PC-9 (cell line): ENCODE results near the gene COX18. TPM values are rescaled to one million over a fixed set of nuclear protein-coding genes. Genes with fewer than 3 reads are reported as not detected.
A peak's percentile ranks its signal among the peaks of the same experiment; 100 is the strongest.

Experiments used
- BruUV-seq: library from RNA; stranded (reverse); fragments of 400-500 nt; replicated peaks from 2 replicates; lab custom pipeline; 2021; lab: Mats Ljungman, UMichigan
- CTCF ChIA-PET: fragments of 300-600 bp; sonication (Branson Sonifier 250); formaldehyde crosslinking; loops from one replicate; lab custom pipeline; 2022; ENCODE audit warnings: antibody characterized with exemption; lab: Charles Lee
- POLR2A ChIA-PET: fragments of 300-600 bp; sonication (Branson Sonifier 250); formaldehyde crosslinking; loops from one replicate; lab custom pipeline; 2022; ENCODE audit warnings: antibody characterized with exemption; ENCODE audit not compliant: unreplicated experiment; lab: Charles Lee
- DNase-seq, 2 experiments: peaks; one replicate each; pipeline versions ENCODE4 v3.0.0 to v3.0.0-alpha.2; 2015 to 2022; ENCODE audit warnings: mixed read lengths in 1 of 2
- H2AFZ ChIP-seq: fragments of 200-600 bp; sonication (generic); 2 replicates; pipeline ENCODE4 v1.8.1; 2017; ENCODE audit warnings: antibody characterized with exemption
- H3F3A ChIP-seq: fragments of 200-600 bp; sonication (generic); 2 replicates; pipeline ENCODE4 v1.8.1; 2017; ENCODE audit warnings: antibody characterized with exemption, mild to moderate bottlenecking, low read depth; ENCODE audit not compliant: insufficient read depth
- H3K27ac ChIP-seq: fragments of 200-600 bp; sonication (generic); 2 replicates; pipeline ENCODE4 v1.6.1; 2016; ENCODE audit warnings: mixed run types
- H3K27me3 ChIP-seq: fragments of 200-600 bp; sonication (generic); 2 replicates; pipeline ENCODE4 v1.6.1; 2016; ENCODE audit warnings: low read depth, mixed run types; ENCODE audit not compliant: insufficient read depth
- H3K36me3 ChIP-seq: fragments of 200-600 bp; sonication (generic); 2 replicates; pipeline ENCODE4 v1.6.1; 2016; ENCODE audit warnings: low read depth, mixed run types
- H3K4me1 ChIP-seq: fragments of 200-600 bp; sonication (generic); replicated peaks from 2 replicates; pipeline ENCODE4 v1.6.1; 2016; ENCODE audit warnings: mixed run types; ENCODE audit not compliant: insufficient read depth
- H3K4me2 ChIP-seq: fragments of 200-600 bp; sonication (generic); 2 replicates; pipeline ENCODE4 v1.6.1; 2017; ENCODE audit warnings: mixed run types
- H3K4me3 ChIP-seq: fragments of 200-600 bp; sonication (generic); 2 replicates; pipeline ENCODE4 v1.6.1; 2016; ENCODE audit warnings: mixed run types
- H3K79me2 ChIP-seq: fragments of 200-600 bp; sonication (generic); 2 replicates; pipeline ENCODE4 v1.6.1; 2017; ENCODE audit warnings: low read depth, mixed run types
- H3K9me2 ChIP-seq: fragments of 200-600 bp; sonication (generic); 2 replicates; pipeline ENCODE4 v1.8.1; 2017; ENCODE audit warnings: mild to moderate bottlenecking; ENCODE audit not compliant: insufficient read depth
- H3K9me3 ChIP-seq: fragments of 200-600 bp; sonication (generic); 2 replicates; pipeline ENCODE4 v1.8.1; 2016; ENCODE audit warnings: low read depth; ENCODE audit not compliant: insufficient read depth
- H4K20me1 ChIP-seq: fragments of 200-600 bp; sonication (generic); 2 replicates; pipeline ENCODE4 v1.8.1; 2017; ENCODE audit not compliant: insufficient read depth
- CTCF ChIP-seq: fragments of 200-600 bp; sonication (generic); conservative IDR thresholded peaks from 2 replicates; pipeline ENCODE4 v1.6.1; 2017; ENCODE audit warnings: mixed run types, antibody characterized with exemption, mild to moderate bottlenecking, moderate library complexity
- EZH2 ChIP-seq: fragments of 200-600 bp; sonication (generic); IDR thresholded peaks from 2 replicates; pipeline ENCODE4 v1.8.0; 2017; ENCODE audit warnings: antibody characterized with exemption, low read depth
- intact Hi-C: fragments of 100-400 bp; cut with micrococcal nuclease; formaldehyde crosslinking; loops from one replicate; pipeline ENCODE4 v1.10.0; 2022; ENCODE audit not compliant: unreplicated experiment
- total RNA-seq: library from RNA; stranded (reverse); gene quantifications from 2 replicates; pipeline ENCODE4 v1.2.3, GENCODE V29; 2021

The COX18 gene
- total RNA-seq, 1 experiment from 2014 or later = 8.0 TPM

- Histone ChIP-seq H4K20me1 (no peaks in the 10 kb centered on the region), H3K27me3 (no peaks in the 10 kb centered on the region), H3K27ac (no peak overlapping the region), H3K9me3 (no peaks in the 10 kb centered on the region), H3F3A (no peaks in the 10 kb centered on the region), H3K4me3 (no peak overlapping the region), H3K9me2 (no peaks in the 10 kb centered on the region), H3K79me2 (no peaks in the 10 kb centered on the region), H3K4me2 (no peak overlapping the region), H2AFZ (no peak overlapping the region), H3K4me1 (no peaks in the 10 kb centered on the region), H3K36me3 (no peaks in the 10 kb centered on the region)
- intact Hi-C loops = loop anchor here (1.0 to 5.0 kb wide), 3 partner anchors 317 to 723 kb away; no protein-coding TSS in a partner anchor
- DNase-seq = peak in 1 of 2 experiments; percentile 2
- TF ChIP-seq EZH2 (no peak), CTCF (peak; percentile 77)
- no TSS peak for BruUV-seq
- POLR2A ChIA-PET = no interaction called here
- CTCF ChIA-PET = no interaction called here
Observed at GRCh38 chr4:73019462-73020047, 50.0 kb downstream of the COX18 start.

DNA sequence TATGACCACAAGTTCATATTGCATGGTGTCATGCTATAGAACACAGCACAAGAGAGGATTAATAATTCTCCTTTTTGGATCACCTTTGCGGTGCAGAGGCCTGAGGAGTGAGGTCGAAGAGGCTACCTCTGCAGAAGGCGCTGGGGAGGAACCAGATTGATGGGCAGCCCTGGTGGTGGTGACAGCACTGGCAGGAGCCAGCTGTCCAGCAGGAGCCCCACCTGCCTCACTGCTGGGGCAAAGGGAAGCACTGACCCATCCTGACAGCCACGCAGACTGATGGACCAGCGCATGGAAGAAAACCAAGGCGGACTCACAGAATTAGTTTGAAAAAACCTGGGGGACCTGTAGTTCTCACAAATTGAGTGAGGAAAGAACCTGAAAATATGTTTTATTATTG is 50.9 kb downstream of the COX18 start:
- no peak for DNase-seq
- POLR2A ChIA-PET = no interaction called here

GRCh38 chr4:73013310-73013709 is 56.2 kb downstream of the COX18 start:
- CTCF ChIA-PET = no interaction called here
- BruUV-seq = no TSS peak
- H3K79me2 ChIP-seq = no peaks in the 10 kb centered on the region

More for the DNA sequence above, 50.9 kb downstream of the COX18 start:
- Histone ChIP-seq H3K27me3 (no peaks in the 10 kb centered on the region), H3K4me1 (no peaks in the 10 kb centered on the region), H3K9me3 (no peaks in the 10 kb centered on the region), H3K27ac (no peak overlapping the region), H4K20me1 (no peaks in the 10 kb centered on the region), H3K4me2 (no peak overlapping the region), H3F3A (no peaks in the 10 kb centered on the region), H3K79me2 (no peaks in the 10 kb centered on the region), H3K36me3 (no peaks in the 10 kb centered on the region), H3K4me3 (no peak overlapping the region), H3K9me2 (no peaks in the 10 kb centered on the region), H2AFZ (no peak overlapping the region)
- no peak for TF ChIP-seq CTCF
- TF ChIP-seq EZH2 = no peak
- CTCF ChIA-PET = no interaction called here
- no TSS peak for BruUV-seq
- intact Hi-C loops = no loop called here

More at GRCh38 chr4:73013310-73013709, 56.2 kb downstream of the COX18 start:
- intact Hi-C loops = no loop called here
- Histone ChIP-seq H4K20me1 (no peaks in the 10 kb centered on the region), H3K9me3 (no peaks in the 10 kb centered on the region), H3K4me1 (no peaks in the 10 kb centered on the region), H3K36me3 (no peaks in the 10 kb centered on the region), H3F3A (no peaks in the 10 kb centered on the region), H3K27me3 (no peaks in the 10 kb centered on the region), H3K4me2 (no peak overlapping the region), H3K9me2 (no peaks in the 10 kb centered on the region), H3K4me3 (no peak overlapping the region), H2AFZ (no peak overlapping the region), H3K27ac (no peak overlapping the region)
- TF ChIP-seq CTCF (no peak), EZH2 (no peak)
- POLR2A ChIA-PET = no interaction called here
- DNase-seq = no peak
